ENCODE results near the gene CCKAR.

The CCKAR gene

GRCh38 chr4:26457412-26457811 is 32.9 kb downstream of the CCKAR start:
- no peak for DNase-seq

GRCh38 chr4:26455571-26455970 is 34.7 kb downstream of the CCKAR start:
- no peak for DNase-seq

DNA sequence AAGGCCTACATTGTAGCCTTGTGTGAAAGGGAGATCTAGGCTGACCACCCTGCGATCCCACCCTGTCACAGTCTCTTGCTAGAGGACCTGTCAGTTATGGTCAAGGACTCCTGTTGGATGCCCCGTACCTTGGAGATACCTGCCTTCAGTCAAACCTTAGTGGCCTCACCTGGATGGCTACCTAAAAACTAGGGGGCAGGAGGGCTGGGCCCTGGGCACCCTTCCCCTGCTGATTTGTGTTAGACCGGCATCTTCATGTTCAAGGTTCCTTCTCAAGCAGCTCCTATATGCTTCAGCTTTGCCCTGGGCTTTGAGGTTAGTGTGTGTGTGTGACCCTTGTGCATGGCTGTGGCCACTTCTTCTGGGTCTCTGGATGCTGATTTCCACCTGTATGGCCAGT is 35.3 kb downstream of the CCKAR start:
- no peak for DNase-seq

- DNase-seq = no peak
Observed at GRCh38 chr4:26452565-26453531, 37.4 kb downstream of the CCKAR start.

GRCh38 chr4:26451597-26451996 is 38.7 kb downstream of the CCKAR start:
- no peak for DNase-seq

DNA sequence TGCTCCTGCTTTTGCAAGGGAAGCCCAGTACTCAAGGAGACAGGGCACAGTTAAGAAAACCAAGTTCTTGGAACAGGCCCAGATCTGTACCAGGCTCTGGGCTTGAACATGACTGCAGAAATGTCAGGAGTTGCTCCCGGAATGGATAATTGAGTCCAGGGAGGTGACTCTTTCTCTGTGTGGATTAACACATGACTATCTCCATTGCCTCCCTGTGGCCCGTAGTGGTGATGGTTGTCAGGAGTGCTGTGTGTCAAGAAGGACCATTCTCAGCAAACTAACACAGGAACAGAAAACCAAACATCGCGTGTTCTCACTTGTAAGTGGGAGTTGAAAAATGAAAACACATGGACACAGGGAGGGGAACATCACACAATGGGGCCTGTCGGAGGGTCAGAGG is 39.9 kb downstream of the CCKAR start:
- DNase-seq = no peak

DNA sequence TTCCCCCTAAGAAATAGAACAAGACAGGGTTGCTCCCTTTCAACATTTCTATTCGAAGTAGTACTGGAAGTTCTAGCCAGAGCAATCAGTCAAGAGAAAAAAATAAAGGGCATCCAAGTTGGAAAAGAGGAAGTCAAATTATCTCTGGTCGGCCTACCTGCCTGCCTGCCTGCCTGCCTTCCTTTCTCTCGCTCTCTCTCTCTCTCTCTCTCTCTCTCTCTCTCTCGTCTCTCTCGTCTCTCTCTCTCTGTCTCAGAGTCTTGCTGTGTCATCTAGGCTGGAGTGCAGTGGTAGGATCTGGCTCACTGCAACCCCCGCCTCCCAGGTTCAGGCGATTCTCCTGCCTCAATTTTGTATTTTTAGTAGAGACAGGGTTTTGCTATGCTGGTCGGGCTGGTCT is 42.9 kb downstream of the CCKAR start:
- DNase-seq = no peak

- no peak for DNase-seq
Observed at GRCh38 chr4:26441771-26442170, 48.5 kb downstream of the CCKAR start.

DNA sequence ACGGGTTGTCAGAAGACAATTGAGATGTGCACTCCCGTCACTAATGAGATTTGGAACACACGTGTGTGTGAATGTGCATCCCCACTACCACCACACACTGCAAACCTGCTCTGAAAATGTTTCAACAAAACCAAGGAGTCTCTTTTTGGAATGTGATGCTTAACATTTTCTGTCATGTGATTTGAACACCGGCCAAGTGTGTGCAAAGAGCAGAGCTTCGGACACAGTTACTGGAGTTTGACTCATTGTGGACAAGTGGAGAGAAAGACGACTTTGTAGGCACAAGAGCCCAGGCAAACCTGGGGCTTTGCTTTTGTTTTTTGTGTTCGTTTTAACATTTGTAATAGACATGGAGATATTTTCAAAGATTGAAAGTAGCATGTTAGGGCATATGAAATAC is 49.2 kb downstream of the CCKAR start:
- no peak for DNase-seq

GRCh38 chr4:26434030-26434639 is 56.1 kb downstream of the CCKAR start:
- DNase-seq = no peak

DNA sequence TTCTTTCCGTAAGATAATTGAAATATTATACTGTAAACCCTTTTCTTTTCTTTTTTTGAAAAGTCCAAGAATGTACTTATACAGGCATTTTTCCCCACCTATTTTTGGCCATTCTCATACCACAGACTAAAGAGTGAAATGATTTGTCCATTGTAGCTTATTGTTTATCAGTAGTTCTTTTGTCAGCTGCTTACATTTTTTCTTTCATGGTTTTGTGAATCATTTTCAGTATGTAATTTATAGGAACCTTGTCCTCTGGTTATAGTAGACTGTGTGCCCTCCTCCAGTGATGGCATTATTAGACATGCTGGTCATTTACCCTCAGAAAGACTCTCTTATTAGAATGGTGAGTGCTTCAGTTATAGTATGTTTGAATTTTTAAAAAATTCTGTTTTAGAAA is 56.7 kb downstream of the CCKAR start:
- DNase-seq = no peak

DNA sequence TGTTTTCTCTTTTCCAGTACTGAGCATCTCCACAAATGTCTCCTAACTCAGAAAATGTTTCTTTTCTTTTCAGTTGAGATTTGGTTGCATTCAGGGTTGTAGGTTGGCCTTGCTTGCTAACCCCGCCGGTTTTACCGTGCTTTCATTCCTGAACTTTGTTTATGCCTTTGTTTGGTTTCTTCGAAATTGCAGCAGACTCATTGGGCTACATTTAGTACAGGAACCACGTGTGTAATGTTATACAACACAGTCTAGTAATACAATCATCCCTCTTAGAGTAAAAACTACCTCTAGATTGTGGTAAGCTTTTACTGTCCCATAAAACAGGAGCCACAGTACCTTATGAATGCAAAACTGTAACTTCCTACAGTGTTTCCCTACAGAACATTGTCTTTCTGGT is 57.9 kb downstream of the CCKAR start:
- no peak for DNase-seq

DNA sequence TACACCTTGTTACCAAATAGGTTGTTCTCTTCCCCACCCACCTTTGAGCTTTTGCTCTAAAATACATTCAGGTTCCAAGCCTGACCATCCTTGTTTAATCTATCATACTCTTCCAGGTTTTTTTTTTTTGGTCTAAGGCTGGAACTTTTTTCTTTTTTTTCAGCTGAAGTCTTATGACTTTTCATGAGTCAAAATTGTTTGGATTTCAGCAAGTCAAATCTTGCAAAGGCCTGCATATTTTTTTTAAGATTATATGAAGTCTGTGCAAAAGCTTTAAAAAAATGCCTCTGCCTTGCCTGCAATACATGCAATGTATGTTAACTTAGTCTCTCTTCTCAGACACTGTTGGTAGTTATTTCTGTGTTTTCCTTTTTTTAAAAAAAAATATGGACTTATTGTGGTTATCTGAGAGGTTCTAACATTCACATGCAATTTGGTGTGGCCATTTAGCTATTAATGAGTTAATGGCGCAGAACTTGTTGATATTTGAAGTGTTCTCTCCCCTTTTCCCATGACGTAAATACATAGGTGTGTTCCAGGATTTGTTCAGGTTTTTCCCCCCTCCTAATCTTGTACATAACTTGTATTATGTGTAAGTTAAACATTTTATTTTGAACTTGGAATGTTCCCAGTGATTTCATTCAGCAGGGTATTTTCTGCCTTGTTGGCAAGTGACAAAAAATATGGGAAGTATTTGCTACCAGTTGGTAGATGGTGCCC is 58.7 kb downstream of the CCKAR start:
- no peak for DNase-seq
